Amygdala (tissue), 56 donors: ENCODE data around the gene DAP.

Experiments used
- DNase-seq, 56 donors: peaks; one replicate each; lab custom pipeline; 2025; lab: John Stamatoyannopoulos, UW

Gene DAP

DNA sequence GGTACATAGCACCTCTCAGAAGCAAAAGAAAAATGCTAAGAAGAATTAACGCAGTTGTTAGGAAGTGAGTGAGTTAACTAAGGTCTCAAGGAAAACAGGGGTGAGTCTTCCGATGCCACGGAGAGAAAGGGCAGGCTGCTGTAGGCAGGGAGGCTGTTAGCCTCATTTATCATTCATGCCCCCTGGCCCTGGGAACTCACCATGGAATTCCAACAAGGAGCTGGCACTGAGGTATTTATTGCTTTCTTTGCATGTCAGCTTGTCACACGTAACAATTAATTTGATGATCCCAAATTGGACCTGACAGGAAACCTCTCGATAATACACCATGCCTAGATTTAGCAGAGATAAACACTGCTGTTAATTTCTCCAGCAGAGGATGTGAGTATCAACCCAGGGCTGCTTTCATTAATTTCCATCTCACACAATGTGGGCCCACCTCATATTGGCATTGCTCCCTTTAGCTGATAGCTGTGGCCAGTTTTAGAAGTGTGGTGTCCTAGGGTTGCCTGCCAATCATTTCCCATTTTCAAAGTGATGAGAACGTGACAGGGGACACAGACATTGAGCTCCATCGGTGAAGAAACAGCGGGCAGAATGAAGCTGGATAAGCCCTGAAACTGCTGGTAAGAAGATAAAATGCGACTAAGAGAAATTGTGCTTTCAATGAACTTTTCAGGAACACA is 45.3 kb downstream of the DAP start:
- DNase-seq: no peak

DNA sequence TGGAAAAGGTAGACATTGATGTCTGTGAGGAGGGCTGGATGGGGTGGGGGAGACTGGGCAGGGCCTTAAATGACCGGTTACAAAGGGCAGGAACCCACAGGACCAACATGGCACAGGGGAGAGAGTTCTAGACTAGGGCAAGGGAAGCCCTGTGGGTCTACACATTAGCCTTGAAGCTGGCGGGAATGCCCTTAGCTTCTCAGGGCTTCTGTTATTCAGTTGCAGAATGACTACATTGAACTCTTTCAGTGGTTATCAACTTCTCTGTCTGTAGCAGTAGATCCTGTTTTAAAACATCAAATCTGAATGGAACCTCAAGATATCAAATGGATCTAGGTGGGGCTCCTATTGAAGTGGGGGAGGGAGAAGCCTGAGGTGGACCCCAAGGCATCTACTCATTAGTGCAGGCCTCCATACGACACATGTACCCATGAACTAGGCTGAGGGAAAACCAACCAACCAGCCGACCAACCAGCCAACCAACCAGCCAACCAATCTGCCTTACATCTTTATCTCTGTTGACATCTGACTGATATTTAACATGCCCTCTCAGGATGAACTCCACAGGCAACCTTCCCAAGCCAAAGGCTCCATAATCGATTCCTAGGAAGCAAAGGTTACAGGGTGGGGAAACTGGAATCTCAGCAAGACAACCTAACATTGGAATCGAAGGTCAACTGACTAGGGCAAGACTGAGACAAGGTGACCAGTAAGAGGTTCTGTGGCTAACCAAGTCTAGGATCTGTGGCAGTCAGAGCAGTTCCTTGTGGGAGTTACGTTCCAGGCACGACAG is 48.3 kb downstream of the DAP start:
- no peak for DNase-seq

DNA sequence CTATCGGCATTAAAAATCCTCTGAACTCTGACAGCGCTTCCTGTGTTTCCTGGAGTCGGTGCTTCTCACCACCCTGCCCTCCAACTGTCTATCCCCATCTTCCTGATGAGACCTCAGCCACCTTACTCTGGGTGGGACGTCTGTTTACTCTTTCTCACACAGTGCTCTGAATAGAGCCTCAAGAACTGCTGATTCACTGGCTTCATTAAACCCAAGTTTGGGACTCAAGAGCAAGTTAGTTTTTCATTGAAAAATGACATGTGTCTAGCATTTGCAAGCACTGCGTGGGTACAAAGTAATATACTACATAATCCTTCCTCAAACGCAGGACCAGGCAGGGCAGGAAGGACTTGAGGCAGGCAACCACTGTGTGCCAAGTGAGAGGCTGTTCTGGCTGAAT is 49.5 kb downstream of the DAP start:
- no peak for DNase-seq

DNA sequence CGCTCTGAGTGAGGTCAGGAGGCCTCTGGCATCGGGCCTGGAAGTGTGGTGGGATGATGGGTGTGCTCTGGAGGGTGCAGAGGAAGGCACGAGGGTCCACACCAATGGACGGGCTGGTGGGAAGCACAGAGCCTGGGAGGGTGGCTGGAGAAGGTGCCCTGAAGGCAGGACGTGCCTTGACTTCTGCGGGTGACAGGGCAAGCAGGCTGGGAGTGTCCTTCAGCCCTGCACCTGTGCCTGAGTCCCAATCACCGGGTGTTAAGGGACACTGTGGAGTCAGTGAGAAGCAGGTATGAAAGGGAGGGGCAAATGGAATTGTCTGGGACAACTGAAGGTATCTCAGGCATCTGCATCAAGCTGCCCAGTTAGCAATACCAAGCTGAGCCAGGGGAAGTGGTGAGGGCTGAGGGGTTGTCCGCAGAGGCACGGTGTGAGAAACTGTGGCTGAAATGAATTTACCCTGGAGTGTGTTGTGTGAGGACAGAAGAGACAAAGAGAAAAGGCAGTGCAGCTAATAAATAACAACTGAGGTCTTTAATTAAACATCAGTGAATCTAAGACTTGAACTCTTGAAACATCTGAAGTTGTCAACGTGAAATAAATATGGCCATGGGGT is 50.4 kb downstream of the DAP start:
- no peak for DNase-seq

DNA sequence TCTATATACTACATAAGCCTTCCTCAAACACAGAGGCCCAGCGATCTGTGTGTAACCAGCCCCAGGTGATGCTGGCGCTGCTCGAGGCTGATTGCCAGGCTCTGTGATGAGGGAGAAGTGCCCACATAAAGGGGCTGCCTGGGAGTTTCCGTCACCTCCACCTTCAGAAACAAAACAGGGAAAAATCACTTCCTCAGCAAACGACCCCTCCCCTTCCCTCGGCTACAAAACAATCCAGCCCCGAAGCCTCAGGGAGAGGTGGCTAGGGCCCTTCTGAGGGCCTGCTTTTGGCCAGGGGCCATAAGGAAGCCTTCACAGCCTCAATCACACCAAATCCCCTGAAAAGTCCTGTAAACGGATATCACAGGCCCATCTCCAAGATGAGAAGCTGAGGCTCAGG is 51.1 kb downstream of the DAP start:
- DNase-seq: no peak

DNA sequence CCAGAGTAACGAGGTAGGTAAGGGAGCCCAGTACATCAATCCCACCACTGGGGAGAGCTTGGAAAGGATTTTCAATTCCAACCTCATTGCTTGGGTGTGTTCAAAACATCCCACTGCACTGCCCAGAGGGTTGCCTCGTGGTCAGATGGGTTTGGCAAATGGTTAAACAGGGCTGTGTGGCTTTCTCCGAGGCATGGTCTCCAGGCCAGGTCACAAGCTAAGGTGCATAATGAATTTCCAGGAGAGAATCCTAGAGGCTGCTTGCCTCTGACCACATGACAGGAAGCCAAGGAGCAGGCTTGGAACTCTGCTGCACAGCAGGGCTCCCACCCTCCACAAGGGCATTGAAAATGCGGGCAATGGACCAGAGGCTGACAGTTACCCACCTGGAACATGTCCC is 51.6 kb downstream of the DAP start:
- no peak for DNase-seq

DNA sequence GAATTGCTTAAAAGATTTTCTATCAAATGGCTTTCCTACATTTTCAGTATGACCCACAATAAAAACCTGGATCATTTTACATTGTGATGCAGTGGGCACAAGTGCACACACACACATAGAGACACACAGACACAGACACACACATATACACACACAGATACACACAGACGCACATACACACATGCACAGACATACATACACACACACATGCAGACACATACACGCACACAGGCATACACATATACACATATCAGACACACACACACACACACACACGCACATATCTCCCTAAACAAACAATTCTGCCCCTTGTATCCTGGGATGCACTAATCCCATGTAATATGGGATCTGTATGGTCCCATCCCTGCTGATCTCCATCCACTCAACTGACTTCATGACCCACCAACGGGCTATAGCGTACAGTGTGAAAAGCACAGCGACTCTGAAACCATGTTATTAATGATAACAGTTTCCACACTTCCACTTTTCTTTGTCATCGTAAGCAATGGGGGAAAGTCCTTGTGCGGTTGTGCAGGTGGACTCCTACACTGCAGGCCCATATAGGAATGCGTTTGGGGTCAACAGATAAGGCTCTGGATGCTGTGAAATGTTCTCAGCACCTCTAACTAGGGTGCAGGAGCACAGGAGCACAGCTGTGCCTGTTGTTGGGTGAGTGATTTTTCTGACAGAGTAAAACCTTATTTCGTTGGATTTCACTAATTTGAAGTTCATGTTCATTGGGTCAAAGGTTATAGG is 52.7 kb downstream of the DAP start:
- DNase-seq: no peak

DNA sequence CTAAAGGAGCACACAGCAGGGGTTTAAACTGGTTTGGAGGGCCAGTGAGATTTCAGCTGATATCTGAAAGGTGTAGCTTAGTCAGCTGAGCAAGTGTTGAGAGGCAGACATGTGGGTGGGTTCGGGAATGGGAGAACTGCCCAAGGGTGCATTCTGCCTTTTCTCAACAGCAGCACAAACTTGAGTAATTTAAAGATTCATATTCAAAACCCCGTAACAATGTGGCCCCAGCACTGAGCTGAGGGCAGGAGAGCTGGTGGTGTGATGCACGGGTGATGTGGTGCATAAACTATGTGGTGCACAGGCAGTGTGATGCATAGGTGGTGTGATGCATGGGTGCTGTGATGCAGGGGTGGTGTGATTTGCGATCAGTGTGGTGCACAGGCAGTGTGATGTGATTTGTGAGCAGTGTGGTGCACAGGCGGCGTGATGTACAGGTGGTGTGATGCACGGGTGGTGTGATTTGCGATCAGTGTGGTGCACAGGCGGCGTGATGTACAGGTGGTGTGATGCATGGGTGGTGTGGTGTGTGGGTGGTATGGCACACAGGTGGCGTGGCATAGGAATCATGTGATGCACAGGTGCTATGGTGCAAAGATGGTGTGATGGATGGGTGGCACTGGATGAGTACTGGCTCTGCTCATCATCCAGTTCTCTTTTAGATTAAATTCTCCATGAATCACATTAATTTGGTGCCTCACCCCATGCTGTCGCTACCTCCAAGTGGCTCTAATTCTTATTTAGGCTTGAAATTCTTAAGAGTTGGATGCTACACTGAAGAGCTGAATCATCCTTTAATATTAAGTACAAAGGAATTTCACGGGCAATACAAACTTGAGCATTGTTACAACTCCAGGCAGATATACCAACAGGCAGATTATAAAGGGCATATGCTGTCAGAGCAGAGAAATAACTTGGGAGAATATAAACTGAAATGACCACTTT is 53.6 kb downstream of the DAP start:
- DNase-seq: no peak

DNA sequence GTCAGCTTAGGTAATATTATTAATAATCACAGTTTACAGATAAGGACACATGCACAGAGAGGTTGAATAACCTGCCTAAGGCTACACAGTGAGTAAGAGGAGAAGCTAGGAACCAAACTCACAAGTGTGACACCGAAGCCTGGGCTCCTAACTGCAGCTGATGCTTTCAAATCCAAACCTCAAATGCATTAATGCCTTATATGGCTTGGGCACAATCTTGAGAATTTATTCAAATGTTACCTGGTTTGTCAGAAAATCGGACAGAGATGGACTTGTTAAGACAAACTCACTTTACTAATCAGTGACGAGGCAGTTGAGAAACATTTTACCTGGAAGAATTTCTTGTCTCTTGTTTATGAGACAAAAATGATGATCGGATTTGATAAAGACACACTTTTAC is 54.7 kb downstream of the DAP start:
- no peak for DNase-seq

DNA sequence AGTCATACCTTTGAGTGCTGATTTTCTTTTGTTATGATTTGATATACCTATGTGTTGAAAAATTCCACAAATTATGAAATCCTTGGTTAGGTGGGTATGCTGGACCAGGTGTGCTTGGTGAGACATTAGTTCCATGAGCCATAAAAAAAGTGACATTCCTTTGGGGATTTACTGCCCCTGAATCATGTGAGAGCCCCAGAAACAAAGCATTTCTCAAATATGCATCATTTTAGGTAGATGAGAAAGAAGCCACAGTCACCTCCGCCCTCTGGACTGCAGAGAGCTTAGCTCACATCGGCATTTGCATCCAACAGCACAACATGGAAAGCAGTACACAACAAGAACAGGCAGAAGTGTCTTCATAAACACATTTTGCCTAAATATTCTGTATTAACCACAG is 55.3 kb downstream of the DAP start:
- no peak for DNase-seq

DNA sequence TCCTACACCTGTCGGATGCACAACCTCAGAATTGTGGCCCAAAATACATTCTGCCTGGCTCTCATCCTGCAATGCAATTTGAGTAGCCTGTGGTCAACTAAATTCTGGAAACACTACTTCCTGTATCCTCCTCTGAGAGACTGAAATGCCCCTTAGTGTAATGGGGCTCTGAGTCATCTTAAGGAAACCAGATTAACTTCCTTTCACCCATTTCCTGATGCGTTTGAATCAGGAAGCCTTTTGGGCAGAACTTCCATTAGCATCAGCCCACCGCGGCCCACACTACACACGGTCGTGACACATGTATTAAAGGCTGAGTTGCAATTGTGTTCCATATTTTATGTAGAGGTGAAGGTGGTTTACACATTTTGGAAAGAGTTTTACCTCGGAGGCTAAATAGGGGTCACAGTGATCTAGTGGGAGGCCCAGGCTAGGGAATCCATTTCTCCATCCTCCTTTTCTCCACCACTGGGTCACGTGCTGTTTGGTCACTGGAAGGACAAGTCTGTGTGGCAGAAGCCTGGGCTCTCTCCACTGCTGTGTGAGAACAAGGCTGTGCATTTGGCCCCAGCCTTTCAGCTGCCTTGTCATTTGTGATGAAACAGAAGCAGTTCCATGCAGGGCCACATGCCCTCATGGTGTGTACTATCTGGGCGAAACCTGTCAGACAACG is 55.9 kb downstream of the DAP start:
- no peak for DNase-seq

DNA sequence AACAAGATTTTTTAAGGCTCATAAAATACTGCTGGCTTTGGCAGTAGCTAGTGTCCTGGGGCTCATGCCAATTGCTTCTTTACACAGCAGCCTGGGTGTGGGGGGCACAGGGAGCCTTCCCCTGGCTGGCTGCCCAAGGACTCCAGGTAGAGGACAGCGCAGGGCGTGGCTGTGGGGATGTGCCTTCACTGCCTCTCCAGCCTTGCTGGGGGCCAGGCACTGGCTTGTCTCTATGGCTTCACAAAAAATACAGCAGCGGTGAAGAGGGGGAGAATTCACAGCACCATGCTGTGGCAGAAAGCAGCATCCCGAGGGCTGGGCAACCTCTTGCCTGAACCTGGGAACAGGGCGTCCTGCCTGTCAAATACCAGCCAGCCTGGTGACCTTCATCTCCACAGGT is 57.4 kb downstream of the DAP start:
- peak in 1 of 56 donors; percentile 25 for DNase-seq

DNA sequence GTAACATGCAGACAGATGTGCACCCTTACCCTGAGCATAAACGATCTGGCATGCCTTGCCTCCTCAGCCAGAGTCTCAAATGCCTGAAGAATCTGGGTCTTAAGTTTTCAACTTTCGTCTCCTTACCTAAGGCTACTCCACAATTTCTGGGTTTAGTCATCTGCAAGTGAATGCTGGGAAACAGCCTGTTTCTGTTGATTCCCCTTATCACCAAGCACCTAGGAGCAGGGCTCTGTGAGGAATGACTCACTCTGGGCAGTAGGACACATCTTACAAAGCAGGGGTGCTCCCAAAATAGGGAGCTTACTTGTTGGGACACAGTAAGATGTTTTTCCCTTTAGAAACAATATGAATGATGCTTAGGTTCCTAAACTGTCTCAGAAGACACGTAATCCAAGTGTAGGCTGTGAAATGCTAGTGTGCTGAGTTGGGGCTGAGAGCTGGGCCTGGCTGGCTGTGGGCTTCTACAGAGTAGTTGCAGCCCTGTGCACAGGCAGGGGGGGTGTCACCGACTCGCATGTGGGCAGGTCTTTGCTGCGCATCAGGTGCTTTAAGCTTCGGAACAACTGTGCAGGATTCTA is 58.0 kb downstream of the DAP start:
- peak in 2 of 56 donors; percentile 7 to 28 for DNase-seq

DNA sequence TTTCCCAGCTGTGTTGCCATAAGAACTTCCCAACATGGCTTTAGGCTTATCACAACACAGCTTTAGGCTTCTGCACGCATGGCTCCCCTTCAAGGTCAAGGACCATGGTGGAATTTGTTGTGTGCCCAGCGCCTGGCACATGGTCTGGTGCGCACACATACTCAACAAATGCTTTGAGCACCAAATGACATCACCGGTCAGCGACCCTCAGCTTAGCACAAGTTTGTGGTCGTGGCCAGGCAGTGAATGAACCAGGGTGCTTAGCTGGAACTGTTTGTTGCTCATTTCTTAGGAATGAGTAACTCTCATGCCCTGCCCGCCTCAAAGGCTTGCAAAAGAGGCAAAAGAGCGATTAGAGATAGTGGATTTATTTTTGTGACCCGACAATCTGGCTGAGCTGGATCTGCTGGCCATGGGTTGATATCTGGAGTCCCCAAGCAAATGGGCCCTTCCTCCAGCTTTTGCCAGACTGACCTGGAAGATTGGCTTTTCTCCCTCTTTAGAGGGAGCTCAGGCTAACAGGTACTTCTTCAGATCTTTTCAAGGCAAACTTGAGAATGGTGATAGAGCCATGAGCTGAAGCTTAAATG is 58.9 kb downstream of the DAP start:
- no peak for DNase-seq

DNA sequence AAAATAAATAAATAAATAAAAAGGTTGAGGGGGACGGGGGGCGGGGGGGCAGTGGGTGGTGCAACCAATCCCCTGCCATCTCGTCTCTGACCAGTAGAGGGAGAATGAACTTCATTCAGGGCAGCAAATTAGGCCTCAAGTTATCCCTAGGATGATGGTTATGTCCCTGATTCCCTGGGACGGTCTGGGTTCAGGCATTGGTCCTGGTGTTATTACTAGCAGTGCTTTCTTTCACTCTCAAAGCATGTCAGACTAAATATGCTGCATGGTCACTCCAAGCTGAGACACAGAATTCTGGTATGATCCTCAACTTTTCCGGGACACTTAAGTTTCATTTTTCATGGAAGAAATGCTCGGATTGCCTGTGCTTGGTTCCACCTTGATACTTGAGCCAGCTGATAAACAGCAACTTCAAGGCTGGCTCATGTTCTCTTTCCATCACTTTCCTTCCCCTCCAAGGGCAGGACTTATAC is 59.4 kb downstream of the DAP start:
- peak in 18 of 56 donors; percentile 6 to 72 (median 16) for DNase-seq

DNA sequence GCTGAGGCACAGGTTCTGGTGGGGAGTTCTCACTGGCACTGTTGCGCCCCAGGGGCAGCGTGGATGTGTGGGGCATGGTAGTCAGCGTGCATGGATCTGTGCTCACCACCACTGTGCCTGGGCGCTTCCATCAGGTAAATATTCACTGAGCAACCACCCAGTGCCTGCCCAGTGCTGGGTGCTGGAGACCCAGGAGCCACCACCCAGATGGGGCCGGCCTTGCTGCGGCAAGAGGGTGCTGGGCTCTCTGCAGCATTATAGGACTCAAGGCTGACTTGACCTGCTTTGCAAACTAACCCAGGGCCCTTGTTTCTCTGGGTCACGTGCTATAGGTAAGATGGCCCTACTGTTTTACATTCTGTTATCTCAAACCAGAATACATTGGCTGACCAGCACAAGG is 60.5 kb downstream of the DAP start:
- DNase-seq: no peak

DNA sequence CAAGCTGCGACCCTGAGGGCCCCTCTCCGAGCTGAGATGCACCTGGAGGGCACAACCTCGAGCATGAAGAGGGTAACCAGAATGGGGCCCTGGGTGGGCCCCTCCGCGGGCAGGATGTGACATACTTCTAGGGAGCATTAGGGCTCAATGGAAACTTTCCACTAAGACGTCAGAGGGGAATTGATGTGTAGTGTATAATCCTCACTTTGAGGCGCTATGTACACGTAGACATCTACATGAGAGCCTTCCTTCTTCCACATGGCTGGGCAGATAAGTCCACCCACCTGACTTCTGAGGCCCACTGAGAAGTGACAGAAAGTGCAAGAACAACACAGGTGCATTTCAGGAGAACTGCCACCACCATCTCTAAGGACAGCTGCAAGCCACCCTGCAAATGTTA is 61.0 kb downstream of the DAP start:
- no peak for DNase-seq

DNA sequence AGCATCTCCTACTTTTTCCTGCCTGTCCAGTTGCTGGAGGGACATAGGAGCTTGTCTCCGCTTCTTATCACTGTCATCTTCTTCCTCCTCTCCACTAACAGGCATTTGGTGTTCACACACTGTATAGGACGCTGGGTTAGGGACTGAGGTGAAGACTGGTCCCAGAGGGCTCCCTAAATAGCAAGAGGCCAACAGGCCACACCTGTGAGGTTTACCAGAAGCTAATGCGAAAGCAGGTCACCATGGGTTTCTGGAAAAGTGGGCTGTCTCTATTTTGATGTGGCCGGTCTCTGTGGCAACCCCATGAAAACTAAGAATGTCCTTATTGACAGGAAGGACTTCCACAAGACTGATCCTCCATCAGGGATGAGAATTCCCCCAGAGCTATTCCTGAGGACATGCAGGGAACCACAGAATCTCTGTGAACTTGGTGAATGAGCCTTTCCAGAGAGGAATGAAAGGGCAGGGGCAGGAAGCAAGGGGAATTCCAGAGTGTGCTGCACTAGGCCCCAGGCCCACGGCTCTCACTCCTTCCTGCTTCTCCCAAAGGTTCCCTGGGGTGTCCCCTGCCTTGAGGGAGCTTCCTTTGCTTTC is 61.7 kb downstream of the DAP start:
- DNase-seq: no peak
